Mucosa of stomach (tissue), 1 donor: Measurements from ENCODE around the gene USP28.

Experiments used
- H3K27me3 ChIP-seq: one replicate; pipeline ENCODE4 v1.7.0; 2013; ENCODE audit warnings: mild to moderate bottlenecking, low read length; ENCODE audit not compliant: control insufficient read depth, insufficient read depth
- H3K36me3 ChIP-seq: one replicate; pipeline ENCODE4 v1.7.0; 2013; ENCODE audit warnings: low read length; ENCODE audit not compliant: control insufficient read depth, insufficient read depth
- H3K4me1 ChIP-seq: one replicate; pipeline ENCODE4 v1.7.0; 2013; ENCODE audit warnings: mild to moderate bottlenecking, low read length; ENCODE audit not compliant: control insufficient read depth, insufficient read depth
- H3K4me3 ChIP-seq: one replicate; pipeline ENCODE4 v1.7.0; 2013; ENCODE audit warnings: low read length
- H3K9ac ChIP-seq: one replicate; pipeline ENCODE4 v1.7.0; 2013; ENCODE audit warnings: mild to moderate bottlenecking, low read length, moderate library complexity
- H3K9me3 ChIP-seq: one replicate; pipeline ENCODE4 v1.7.0; 2013; ENCODE audit warnings: mild to moderate bottlenecking, low read length, moderate library complexity; ENCODE audit not compliant: control insufficient read depth
- donor health status: Pancreatic carcinoma.

Gene USP28

GRCh38 chr11:113876074-113876797, 864 bp upstream of the USP28 start:
- Histone ChIP-seq H3K36me3 (no peaks in the 10 kb centered on the region), H3K27me3 (no peaks in the 10 kb centered on the region), H3K9me3 (no peaks in the 10 kb centered on the region), H3K4me3 (peak overlapping the region; percentile 16), H3K9ac (peak overlapping the region; percentile 63), H3K4me1 (no peaks in the 10 kb centered on the region)

- H3K4me3 ChIP-seq = peak overlapping the region; percentile 51
- H3K9me3 ChIP-seq = no peaks in the 10 kb centered on the region
- no peaks in the 10 kb centered on the region for H3K27me3 ChIP-seq
- no peaks in the 10 kb centered on the region for H3K36me3 ChIP-seq
- peaks cover under 1% of the 10 kb centered on the region for H3K4me1 ChIP-seq
- peak overlapping the region; percentile 72 for H3K9ac ChIP-seq
Observed at GRCh38 chr11:113874581-113875233, 665 bp downstream of the USP28 start.

DNA sequence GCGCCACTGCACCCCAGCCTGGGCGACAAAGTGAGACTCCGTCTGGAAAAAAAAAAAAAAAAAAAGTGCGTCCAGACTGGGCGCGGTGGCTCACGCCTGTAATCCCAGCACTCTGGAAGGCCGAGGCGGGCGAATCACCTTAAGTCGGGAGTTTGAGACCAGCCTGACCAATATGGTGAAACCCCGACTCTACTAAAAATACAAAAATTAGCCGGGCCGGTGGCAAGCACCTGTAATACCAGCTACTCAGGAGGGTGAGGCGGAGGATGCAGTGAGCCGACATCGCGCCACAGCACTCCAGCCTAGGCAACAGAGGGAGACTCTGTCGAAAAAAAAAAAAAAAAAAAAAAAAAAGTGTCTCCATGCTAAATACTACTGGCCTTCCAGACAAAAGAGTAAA, 1.3 kb downstream of the USP28 start:
- H3K9ac ChIP-seq = peak overlapping the region; percentile 72
- H3K4me1 ChIP-seq = peaks cover 5% of the 10 kb centered on the region
- H3K36me3 ChIP-seq = no peaks in the 10 kb centered on the region
- no peaks in the 10 kb centered on the region for H3K9me3 ChIP-seq
- no peak overlapping the region for H3K4me3 ChIP-seq
- no peaks in the 10 kb centered on the region for H3K27me3 ChIP-seq

- H3K4me3 ChIP-seq = no peak overlapping the region
- H3K27me3 ChIP-seq = no peaks in the 10 kb centered on the region
- peaks cover 5% of the 10 kb centered on the region for H3K4me1 ChIP-seq
- no peak overlapping the region for H3K9ac ChIP-seq
- no peaks in the 10 kb centered on the region for H3K36me3 ChIP-seq
- H3K9me3 ChIP-seq = no peaks in the 10 kb centered on the region
Observed at GRCh38 chr11:113873236-113873626, 2.1 kb downstream of the USP28 start.

GRCh38 chr11:113871336-113871735, 4.0 kb downstream of the USP28 start:
- H3K36me3 ChIP-seq = no peaks in the 10 kb centered on the region
- peaks cover 5% of the 10 kb centered on the region for H3K4me1 ChIP-seq
- no peak overlapping the region for H3K9ac ChIP-seq
- no peaks in the 10 kb centered on the region for H3K27me3 ChIP-seq
- H3K4me3 ChIP-seq = no peak overlapping the region
- H3K9me3 ChIP-seq = no peaks in the 10 kb centered on the region

- H3K4me1 ChIP-seq = peaks cover 5% of the 10 kb centered on the region
- no peak overlapping the region for H3K9ac ChIP-seq
- no peaks in the 10 kb centered on the region for H3K9me3 ChIP-seq
- no peaks in the 10 kb centered on the region for H3K27me3 ChIP-seq
- H3K36me3 ChIP-seq = no peaks in the 10 kb centered on the region
- no peak overlapping the region for H3K4me3 ChIP-seq
Observed at GRCh38 chr11:113867843-113868503, 7.4 kb downstream of the USP28 start.

- Histone ChIP-seq H3K36me3 (no peaks in the 10 kb centered on the region), H3K4me3 (no peak overlapping the region), H3K9ac (no peak overlapping the region), H3K4me1 (peaks cover 5% of the 10 kb centered on the region), H3K9me3 (no peaks in the 10 kb centered on the region), H3K27me3 (no peaks in the 10 kb centered on the region)
Observed at GRCh38 chr11:113865873-113866272, 9.5 kb downstream of the USP28 start.

DNA sequence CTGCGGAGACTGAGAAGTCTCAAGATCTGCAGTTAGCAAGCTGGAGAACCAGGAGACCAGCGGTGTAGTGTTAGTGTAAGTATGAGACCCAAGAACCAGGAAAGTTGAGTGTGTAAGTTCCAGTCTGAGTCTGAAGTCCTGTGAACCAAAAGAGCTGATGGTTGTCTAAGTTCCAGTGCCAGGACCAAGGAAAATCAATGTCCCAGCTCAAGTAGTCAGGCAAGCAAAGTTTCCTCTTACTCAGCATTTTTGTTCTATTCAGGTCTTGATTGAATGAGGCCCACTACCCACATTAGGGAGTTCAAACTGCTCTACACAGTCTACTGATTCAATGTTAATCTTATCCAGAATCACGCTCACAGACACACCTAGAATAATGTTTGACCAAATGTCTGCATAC, 11.0 kb downstream of the USP28 start:
- Histone ChIP-seq H3K9me3 (no peaks in the 10 kb centered on the region), H3K9ac (no peak overlapping the region), H3K4me3 (no peak overlapping the region), H3K36me3 (no peaks in the 10 kb centered on the region), H3K4me1 (peaks cover 1% of the 10 kb centered on the region), H3K27me3 (no peaks in the 10 kb centered on the region)

DNA sequence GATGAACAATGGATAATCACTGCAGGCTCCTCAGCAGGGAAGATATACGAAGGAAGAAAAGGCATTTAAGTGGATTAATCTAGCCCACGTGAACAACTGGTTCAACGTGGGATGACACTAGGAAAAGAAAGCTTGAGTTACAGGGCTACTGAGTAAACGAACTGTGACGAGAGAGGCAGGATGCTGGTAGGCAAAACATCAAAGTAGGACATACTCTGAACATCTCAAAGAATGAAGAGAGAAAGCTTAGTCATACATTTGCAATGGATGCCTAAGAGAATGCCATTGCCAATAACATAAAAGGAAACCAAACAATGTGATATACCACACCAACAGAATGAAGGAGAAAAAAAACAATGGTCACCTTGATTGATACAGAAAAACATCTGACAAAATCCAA, 12.9 kb downstream of the USP28 start:
- H3K4me1 ChIP-seq = no peaks in the 10 kb centered on the region

DNA sequence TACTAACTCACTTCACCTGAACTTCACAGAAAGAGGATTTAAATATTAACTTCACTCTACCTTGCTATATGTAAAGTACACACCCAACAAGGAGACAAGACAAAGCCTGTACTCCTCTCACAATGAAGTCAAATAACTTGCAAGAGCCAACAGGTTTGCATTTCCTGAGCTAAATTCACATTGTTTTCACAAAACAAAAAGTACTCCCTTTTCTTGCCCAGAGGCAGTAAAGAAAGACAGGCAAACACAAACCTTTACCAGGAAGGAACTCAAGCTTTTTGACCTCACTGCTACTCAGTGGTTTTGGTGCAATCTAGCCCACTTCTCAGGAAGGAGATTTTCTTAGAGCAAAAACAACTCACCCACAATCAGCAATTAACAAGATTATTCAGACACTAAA, 15.7 kb downstream of the USP28 start:
- H3K9ac ChIP-seq = no peak overlapping the region
- no peaks in the 10 kb centered on the region for H3K9me3 ChIP-seq
- no peaks in the 10 kb centered on the region for H3K27me3 ChIP-seq
- H3K4me1 ChIP-seq = no peaks in the 10 kb centered on the region
- H3K4me3 ChIP-seq = no peak overlapping the region
- no peaks in the 10 kb centered on the region for H3K36me3 ChIP-seq

More for the DNA sequence above, 12.9 kb downstream of the USP28 start:
- no peak overlapping the region for H3K9ac ChIP-seq
- no peaks in the 10 kb centered on the region for H3K9me3 ChIP-seq
- H3K4me3 ChIP-seq = no peak overlapping the region
- H3K36me3 ChIP-seq = no peaks in the 10 kb centered on the region
- no peaks in the 10 kb centered on the region for H3K27me3 ChIP-seq

GRCh38 chr11:113856966-113857759, 18.2 kb downstream of the USP28 start:
- H3K27me3 ChIP-seq = no peaks in the 10 kb centered on the region
- no peaks in the 10 kb centered on the region for H3K36me3 ChIP-seq
- H3K4me3 ChIP-seq = no peak overlapping the region
- no peaks in the 10 kb centered on the region for H3K9me3 ChIP-seq
- no peak overlapping the region for H3K9ac ChIP-seq
- no peaks in the 10 kb centered on the region for H3K4me1 ChIP-seq

- no peak overlapping the region for H3K9ac ChIP-seq
- H3K36me3 ChIP-seq = no peaks in the 10 kb centered on the region
- no peaks in the 10 kb centered on the region for H3K27me3 ChIP-seq
- no peaks in the 10 kb centered on the region for H3K4me1 ChIP-seq
- no peaks in the 10 kb centered on the region for H3K9me3 ChIP-seq
- no peak overlapping the region for H3K4me3 ChIP-seq
Observed at GRCh38 chr11:113855803-113856202, 19.6 kb downstream of the USP28 start.
